Effector CD8-positive, alpha-beta T cell (primary cell): Measurements from ENCODE around the gene CYP11A1.
A peak's percentile ranks its signal among the peaks of the same experiment; 100 is the strongest.
"Not testable (repeated sequence)": the region's sequence is repeated elsewhere in the genome, so short reads cannot be mapped to it uniquely, and the experiment has no call there.

ENCODE experiments used
- DNase-seq: peaks from one replicate; lab custom pipeline; 2025; lab: John Stamatoyannopoulos, UW

Gene CYP11A1

GRCh38 chr15:74374648-74375302 is 7.3 kb upstream of the CYP11A1 start:
- no peak for DNase-seq

- peak; percentile 90 for DNase-seq
These were observed 6.5 kb upstream of the CYP11A1 start for GRCh38 chr15:74373731-74374647.

GRCh38 chr15:74373056-74373650 is 5.7 kb upstream of the CYP11A1 start:
- DNase-seq, result no peak

GRCh38 chr15:74370471-74370870 is 3.0 kb upstream of the CYP11A1 start:
- DNase-seq, result no peak

GRCh38 chr15:74369756-74370155 is 2.3 kb upstream of the CYP11A1 start:
- no peak for DNase-seq

- no peak for DNase-seq
These were observed 1.8 kb upstream of the CYP11A1 start for GRCh38 chr15:74369084-74369745.

- no peak for DNase-seq
These were observed 675 bp upstream of the CYP11A1 start for GRCh38 chr15:74368121-74368520.

GRCh38 chr15:74365598-74366445 is 1.6 kb downstream of the CYP11A1 start:
- DNase-seq, result no peak

- DNase-seq, result no peak
These were observed 2.4 kb downstream of the CYP11A1 start for GRCh38 chr15:74364936-74365597.

- no peak for DNase-seq
These were observed 5.0 kb downstream of the CYP11A1 start for GRCh38 chr15:74362482-74362881.

- DNase-seq, result not testable (repeated sequence)
These were observed 6.6 kb downstream of the CYP11A1 start for GRCh38 chr15:74360855-74361254.

GRCh38 chr15:74359376-74359775 is 8.1 kb downstream of the CYP11A1 start:
- DNase-seq, result not testable (repeated sequence)

- DNase-seq, result not testable (repeated sequence)
These were observed 9.9 kb downstream of the CYP11A1 start for GRCh38 chr15:74357514-74357913.

GRCh38 chr15:74356050-74356449 is 11.4 kb downstream of the CYP11A1 start:
- not testable (repeated sequence) for DNase-seq

GRCh38 chr15:74353992-74354391 is 13.5 kb downstream of the CYP11A1 start:
- DNase-seq, result not testable (repeated sequence)

GRCh38 chr15:74352393-74352910 is 15.0 kb downstream of the CYP11A1 start:
- no peak for DNase-seq

- DNase-seq, result no peak
These were observed 15.8 kb downstream of the CYP11A1 start for GRCh38 chr15:74351670-74352069.

- no peak for DNase-seq
These were observed 16.9 kb downstream of the CYP11A1 start for GRCh38 chr15:74350295-74351275.

- no peak for DNase-seq
These were observed 18.1 kb downstream of the CYP11A1 start for GRCh38 chr15:74349241-74349778.
